Activated CD4-positive, alpha-beta T cell treated with anti-CD3 and anti-CD28 coated beads, Interleukin-2, amount 50 U/mL, for 1 hour (primary cell): ENCODE results near the gene TNFSF13.
"Not testable (repeated sequence)": the region's sequence is repeated elsewhere in the genome, so short reads cannot be mapped to it uniquely, and the experiment has no call there.

Experiments used
- DNase-seq: peaks from one replicate; pipeline ENCODE4 v3.0.0-alpha.2; 2020

The TNFSF13 gene

GRCh38 chr17:7592422-7593021, 34.0 kb downstream of the TNFSF13 start:
- DNase-seq, result no peak

- no peak for DNase-seq
These were observed 34.7 kb downstream of the TNFSF13 start for GRCh38 chr17:7593296-7593695.

- not testable (repeated sequence) for DNase-seq
These were observed 39.0 kb downstream of the TNFSF13 start for GRCh38 chr17:7597561-7597960.

GRCh38 chr17:7606280-7606679, 47.7 kb downstream of the TNFSF13 start:
- DNase-seq, result no peak

GRCh38 chr17:7610641-7611040, 52.1 kb downstream of the TNFSF13 start:
- no peak for DNase-seq
